Smooth muscle cell (in vitro differentiated cells): ENCODE data around the gene ITGA11. TPM values are rescaled to one million over a fixed set of nuclear protein-coding genes. Genes with fewer than 3 reads are reported as not detected.

Source experiments
- DNase-seq: peaks from one replicate; lab custom pipeline; 2025; ENCODE audit not compliant: unreplicated experiment; lab: John Stamatoyannopoulos, UW
- H2AFZ ChIP-seq: fragments of 200-600 bp; sonication (generic); 2 replicates; pipeline ENCODE4 v1.6.0; 2016; ENCODE audit warnings: antibody characterized with exemption, low read depth, mild to moderate bottlenecking
- H3F3A ChIP-seq: fragments of 200-600 bp; sonication (generic); 2 replicates; pipeline ENCODE4 v1.6.0; 2017; ENCODE audit warnings: antibody characterized with exemption, low read depth
- H3K27ac ChIP-seq: fragments of 200-600 bp; sonication (generic); 2 replicates; pipeline ENCODE4 v1.5.1; 2016; ENCODE audit warnings: low read depth, mild to moderate bottlenecking
- H3K27me3 ChIP-seq: fragments of 200-600 bp; sonication (generic); 2 replicates; pipeline ENCODE4 v1.6.1; 2016; ENCODE audit warnings: low read depth, mild to moderate bottlenecking
- H3K36me3 ChIP-seq: fragments of 200-600 bp; sonication (generic); 2 replicates; pipeline ENCODE4 v1.5.1; 2016; ENCODE audit warnings: low read depth
- H3K4me1 ChIP-seq: fragments of 200-600 bp; sonication (generic); 2 replicates; pipeline ENCODE4 v1.5.1; 2016; ENCODE audit warnings: low read depth
- H3K4me2 ChIP-seq: fragments of 200-600 bp; sonication (generic); 2 replicates; pipeline ENCODE4 v1.6.0; 2016; ENCODE audit warnings: mild to moderate bottlenecking
- H3K4me3 ChIP-seq: fragments of 200-600 bp; sonication (generic); 2 replicates; pipeline ENCODE4 v1.5.1; 2016; ENCODE audit warnings: mild to moderate bottlenecking
- H3K79me2 ChIP-seq: fragments of 200-600 bp; sonication (generic); 2 replicates; pipeline ENCODE4 v1.6.0; 2016; ENCODE audit warnings: low read depth, mild to moderate bottlenecking
- H3K9ac ChIP-seq: fragments of 200-600 bp; sonication (generic); 2 replicates; pipeline ENCODE4 v1.6.0; 2016; ENCODE audit warnings: low read depth
- H3K9me3 ChIP-seq: fragments of 200-600 bp; sonication (generic); replicated peaks from 2 replicates; pipeline ENCODE4 v1.5.1; 2016; ENCODE audit warnings: low read depth
- H4K20me1 ChIP-seq: fragments of 200-600 bp; sonication (generic); 2 replicates; pipeline ENCODE4 v1.6.0; 2016; ENCODE audit warnings: low read depth
- WGBS: methylation state at CpG from one replicate; pipeline ENCODE4 v1.1.7; 2016; ENCODE audit warnings: low lambda C conversion rate; 5-methylcytosine and 5-hydroxymethylcytosine counted together
- polyA plus RNA-seq: library from polyadenylated mRNA; unstranded; fragments of >200 nt; fragmentation: Nextera tagmentation; extraction: Ambion mirVana; gene quantifications from 2 replicates; pipeline ENCODE4 v1.2.1, GENCODE V29; 2016
- total RNA-seq: library from RNA; depleted of rRNA; stranded (reverse); fragments of >200 nt; gene quantifications from 2 replicates; pipeline ENCODE4 v1.2.3, GENCODE V29; 2014
- TF ChIP-seq, protein P1 (sequence below): fragments of 200-600 bp; sonication (generic); IDR thresholded peaks from 2 replicates; pipeline ENCODE4 v1.5.1; 2017; ENCODE audit warnings: borderline replicate concordance, mild to moderate bottlenecking, antibody characterized with exemption; ENCODE audit not compliant: insufficient read depth, poor library complexity, severe bottlenecking

ITGA11 gene
- total and polyA plus RNA-seq, 2 experiments from 2014 or later, result 87.8 to 133 TPM

DNA sequence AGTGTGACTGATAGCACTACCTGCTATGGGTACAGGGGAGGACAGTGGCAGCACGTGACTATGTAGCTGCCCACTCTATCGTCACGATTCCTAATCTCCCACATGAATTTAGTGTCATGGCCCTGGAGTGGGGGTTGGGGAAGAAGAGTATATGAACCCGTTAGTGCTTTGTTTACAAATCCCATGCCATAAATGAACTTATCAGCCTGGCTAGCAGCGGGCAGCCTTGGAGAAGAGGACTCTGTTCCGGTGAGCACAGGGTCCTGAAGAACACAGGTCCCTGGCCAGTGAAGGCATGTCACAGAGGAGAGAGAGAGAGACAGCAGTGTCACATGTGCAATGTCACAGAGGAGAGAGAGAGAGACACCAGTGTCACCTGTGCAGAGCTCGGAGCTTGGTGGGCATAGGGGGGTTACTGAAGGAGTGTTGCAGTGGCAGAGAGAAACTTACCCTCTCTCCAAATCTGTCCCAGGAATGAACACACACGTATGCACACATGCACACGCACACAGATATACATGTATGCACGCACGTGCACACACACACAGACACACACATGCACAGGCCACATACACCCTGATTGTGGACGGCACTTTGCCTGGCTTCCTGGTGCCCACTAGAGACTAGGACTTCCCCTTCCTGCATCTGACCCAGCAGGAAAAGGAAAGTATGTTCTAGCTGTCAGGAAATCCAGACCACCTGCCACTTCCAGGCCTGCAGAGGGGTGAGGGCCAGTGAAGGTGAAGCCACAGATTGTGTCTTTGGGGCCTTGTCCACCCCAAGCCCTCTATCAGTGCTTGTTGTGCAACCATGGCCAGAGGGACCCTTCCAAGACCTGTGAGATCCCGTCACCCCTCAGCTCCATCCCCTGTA is 26.3 kb downstream of the ITGA11 start:
- no peak for DNase-seq
- WGBS, result 63% methylated on average over 13 of the region's 13 CpGs
- peaks cover 9% of the 10 kb centered on the region for H3F3A ChIP-seq
- H3K36me3 ChIP-seq, result no peaks in the 10 kb centered on the region
- peaks cover 34% of the 10 kb centered on the region for H3K79me2 ChIP-seq
- no peak overlapping the region for H3K27ac ChIP-seq
- H3K27me3 ChIP-seq, result no peaks in the 10 kb centered on the region
- no peak overlapping the region for H3K9ac ChIP-seq
- H3K4me3 ChIP-seq, result no peak overlapping the region
- H4K20me1 ChIP-seq, result peaks cover 98% of the 10 kb centered on the region
- TF ChIP-seq, protein P1, sequence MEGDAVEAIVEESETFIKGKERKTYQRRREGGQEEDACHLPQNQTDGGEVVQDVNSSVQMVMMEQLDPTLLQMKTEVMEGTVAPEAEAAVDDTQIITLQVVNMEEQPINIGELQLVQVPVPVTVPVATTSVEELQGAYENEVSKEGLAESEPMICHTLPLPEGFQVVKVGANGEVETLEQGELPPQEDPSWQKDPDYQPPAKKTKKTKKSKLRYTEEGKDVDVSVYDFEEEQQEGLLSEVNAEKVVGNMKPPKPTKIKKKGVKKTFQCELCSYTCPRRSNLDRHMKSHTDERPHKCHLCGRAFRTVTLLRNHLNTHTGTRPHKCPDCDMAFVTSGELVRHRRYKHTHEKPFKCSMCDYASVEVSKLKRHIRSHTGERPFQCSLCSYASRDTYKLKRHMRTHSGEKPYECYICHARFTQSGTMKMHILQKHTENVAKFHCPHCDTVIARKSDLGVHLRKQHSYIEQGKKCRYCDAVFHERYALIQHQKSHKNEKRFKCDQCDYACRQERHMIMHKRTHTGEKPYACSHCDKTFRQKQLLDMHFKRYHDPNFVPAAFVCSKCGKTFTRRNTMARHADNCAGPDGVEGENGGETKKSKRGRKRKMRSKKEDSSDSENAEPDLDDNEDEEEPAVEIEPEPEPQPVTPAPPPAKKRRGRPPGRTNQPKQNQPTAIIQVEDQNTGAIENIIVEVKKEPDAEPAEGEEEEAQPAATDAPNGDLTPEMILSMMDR, result no peak
- no peaks in the 10 kb centered on the region for H3K9me3 ChIP-seq
- H3K4me1 ChIP-seq, result no peaks in the 10 kb centered on the region
- no peak overlapping the region for H2AFZ ChIP-seq
- H3K4me2 ChIP-seq, result no peak overlapping the region

DNA sequence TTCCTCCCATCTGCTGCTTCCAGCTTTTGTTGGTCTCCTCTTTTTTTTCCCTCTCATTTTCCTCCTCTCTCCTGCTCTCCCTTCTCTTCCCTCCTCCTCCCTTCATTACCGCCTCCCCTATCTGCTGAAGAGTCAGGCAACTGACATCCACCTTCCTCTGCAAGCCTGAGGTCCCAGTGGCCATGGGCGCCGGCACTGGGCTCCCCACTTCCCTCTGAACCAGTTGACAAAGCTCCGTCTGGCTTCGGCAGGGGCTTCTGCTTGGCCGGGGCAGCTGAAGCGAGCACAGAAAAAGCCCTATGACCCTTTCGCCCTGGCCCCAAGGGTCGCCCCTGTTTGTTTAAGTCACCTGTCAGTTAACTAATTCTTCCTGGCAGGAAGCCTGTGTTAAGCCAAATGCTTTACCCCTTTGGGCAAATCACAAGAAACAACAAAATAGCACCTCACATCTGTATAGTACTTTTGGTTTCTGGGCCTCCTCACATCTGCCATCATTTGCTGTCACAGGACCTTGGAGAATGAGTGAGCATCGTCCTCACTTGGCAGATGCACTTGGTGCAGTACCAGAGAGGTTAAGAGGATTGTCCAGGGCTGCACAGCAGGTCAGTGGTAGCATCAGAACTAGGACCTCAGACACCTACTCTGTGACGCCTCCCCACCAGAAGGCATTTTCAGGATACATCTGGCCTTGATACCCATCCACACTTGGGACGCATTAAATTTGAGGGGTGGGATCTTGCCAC is 27.7 kb downstream of the ITGA11 start:
- Histone ChIP-seq H3K36me3 (no peaks in the 10 kb centered on the region), H3K4me1 (no peaks in the 10 kb centered on the region), H3K27ac (no peak overlapping the region), H3K79me2 (peaks cover 31% of the 10 kb centered on the region), H2AFZ (no peak overlapping the region), H3K9ac (no peak overlapping the region), H3K9me3 (no peaks in the 10 kb centered on the region), H4K20me1 (peaks cover 95% of the 10 kb centered on the region), H3K4me3 (no peak overlapping the region), H3K4me2 (no peak overlapping the region), H3F3A (peaks cover 9% of the 10 kb centered on the region), H3K27me3 (no peaks in the 10 kb centered on the region)
- TF ChIP-seq, protein P1, result no peak
- WGBS, result 92% methylated on average over 12 of the region's 12 CpGs
- DNase-seq, result no peak

DNA sequence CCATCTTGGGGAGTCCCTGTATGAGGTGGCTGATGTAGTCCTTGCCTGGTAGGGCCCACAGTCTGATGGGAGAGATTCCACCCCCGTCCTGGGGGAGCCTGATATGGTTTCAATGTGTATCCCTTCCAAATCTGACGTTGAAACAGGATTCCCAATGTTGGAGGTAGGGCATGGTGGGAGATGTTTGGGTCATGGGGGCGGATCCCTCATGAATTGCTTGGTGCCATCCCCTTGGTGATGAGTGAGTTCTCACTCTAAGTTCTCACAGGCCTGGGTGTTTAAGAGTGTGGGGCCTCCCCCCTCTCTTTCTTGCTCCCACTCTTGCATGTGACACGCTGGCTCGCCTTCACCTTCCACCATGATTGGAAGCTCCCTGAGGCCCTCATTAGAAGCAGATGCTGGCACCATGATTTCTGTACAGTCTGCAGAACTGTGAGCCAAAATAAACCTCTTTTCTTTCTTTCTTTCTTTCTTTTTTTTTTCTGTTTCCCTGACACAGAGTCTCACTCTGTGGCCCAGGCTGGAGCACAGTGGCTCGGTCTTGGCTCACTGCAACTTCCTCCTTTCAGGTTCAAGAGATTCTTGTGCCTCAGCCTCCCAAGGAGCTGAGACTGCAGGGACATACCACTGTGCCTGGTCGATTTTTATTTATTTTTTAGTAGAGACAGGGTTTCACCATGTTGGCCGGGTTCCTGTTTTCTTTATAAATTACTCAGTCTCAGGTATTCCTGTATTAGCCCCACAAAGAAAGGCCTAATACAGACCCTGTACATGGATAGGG is 28.6 kb downstream of the ITGA11 start:
- Histone ChIP-seq H3K4me1 (no peaks in the 10 kb centered on the region), H4K20me1 (peaks cover 91% of the 10 kb centered on the region), H3K9ac (no peak overlapping the region), H3K4me3 (no peak overlapping the region), H3K79me2 (peaks cover 35% of the 10 kb centered on the region), H3K4me2 (no peak overlapping the region), H3K9me3 (no peaks in the 10 kb centered on the region), H2AFZ (no peak overlapping the region), H3F3A (peaks cover 13% of the 10 kb centered on the region), H3K27ac (no peak overlapping the region), H3K36me3 (no peaks in the 10 kb centered on the region), H3K27me3 (no peaks in the 10 kb centered on the region)
- TF ChIP-seq, protein P1, result no peak
- no peak for DNase-seq
- WGBS, result 86% methylated on average over 8 of the region's 8 CpGs
